ENCODE results near the gene ZCCHC4.

The ZCCHC4 gene

DNA sequence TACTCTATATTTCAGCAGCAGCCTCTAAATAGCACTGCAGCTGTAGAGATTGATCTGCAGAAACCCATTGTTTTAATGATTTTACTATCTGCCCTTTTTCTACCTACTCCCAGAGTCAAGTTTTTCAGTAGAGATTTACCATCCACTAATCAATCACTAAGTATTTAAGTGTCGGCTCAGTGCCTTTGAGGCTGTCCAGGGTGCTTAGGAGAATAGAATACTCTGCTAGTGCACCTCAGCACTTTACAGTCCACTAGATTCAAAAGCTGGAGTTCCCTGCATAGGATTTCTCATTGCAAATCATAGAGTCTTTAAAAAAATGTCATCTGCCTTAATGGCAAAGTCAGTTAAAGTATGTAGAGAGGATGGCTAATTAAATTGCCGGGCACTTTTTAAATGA lies 34.9 kb downstream of the ZCCHC4 start:
- Histone ChIP-seq H3K4me3 (ENCODE audit: severe bottlenecking) (no peak overlapping the region), H3K27ac (ENCODE audit: poor library complexity, severe bottlenecking) (no peak overlapping the region), H3K4me1 (ENCODE audit: insufficient read depth, poor library complexity, severe bottlenecking) (peaks cover 9% of the 10 kb centered on the region), H3K9me3 (ENCODE audit: severe bottlenecking) (no peaks in the 10 kb centered on the region), H3K36me3 (ENCODE audit: low read depth) (peaks cover 14% of the 10 kb centered on the region), H3K27me3 (ENCODE audit: insufficient read depth, poor library complexity, severe bottlenecking) (no peaks in the 10 kb centered on the region)
- TF ChIP-seq, protein P1, sequence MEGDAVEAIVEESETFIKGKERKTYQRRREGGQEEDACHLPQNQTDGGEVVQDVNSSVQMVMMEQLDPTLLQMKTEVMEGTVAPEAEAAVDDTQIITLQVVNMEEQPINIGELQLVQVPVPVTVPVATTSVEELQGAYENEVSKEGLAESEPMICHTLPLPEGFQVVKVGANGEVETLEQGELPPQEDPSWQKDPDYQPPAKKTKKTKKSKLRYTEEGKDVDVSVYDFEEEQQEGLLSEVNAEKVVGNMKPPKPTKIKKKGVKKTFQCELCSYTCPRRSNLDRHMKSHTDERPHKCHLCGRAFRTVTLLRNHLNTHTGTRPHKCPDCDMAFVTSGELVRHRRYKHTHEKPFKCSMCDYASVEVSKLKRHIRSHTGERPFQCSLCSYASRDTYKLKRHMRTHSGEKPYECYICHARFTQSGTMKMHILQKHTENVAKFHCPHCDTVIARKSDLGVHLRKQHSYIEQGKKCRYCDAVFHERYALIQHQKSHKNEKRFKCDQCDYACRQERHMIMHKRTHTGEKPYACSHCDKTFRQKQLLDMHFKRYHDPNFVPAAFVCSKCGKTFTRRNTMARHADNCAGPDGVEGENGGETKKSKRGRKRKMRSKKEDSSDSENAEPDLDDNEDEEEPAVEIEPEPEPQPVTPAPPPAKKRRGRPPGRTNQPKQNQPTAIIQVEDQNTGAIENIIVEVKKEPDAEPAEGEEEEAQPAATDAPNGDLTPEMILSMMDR (IDR thresholded peaks at IDR 0.05; ENCODE audit: poor library complexity, severe bottlenecking) = no peak
- no peak for DNase-seq (ENCODE audit: low spot score)
- no peak for ATAC-seq (ENCODE audit: low read depth)

DNA sequence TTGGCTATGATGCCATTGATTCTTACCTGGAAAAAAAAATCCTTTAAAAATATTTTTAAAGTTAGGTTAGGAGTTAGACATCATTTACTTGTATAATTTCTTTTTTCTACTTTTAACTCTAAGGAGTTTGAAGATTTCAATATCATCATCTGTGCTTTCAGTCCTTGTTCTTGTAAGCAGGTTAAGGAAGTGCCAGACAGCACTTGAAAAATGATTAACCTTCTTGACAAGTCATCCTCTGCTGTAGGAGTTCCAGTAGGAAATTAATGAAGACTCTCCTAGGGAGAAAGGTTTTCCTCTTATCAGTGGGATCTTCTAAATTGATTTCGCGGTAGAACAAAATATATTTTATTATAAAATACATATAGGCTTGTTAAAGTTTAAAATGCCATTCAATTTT lies 35.4 kb downstream of the ZCCHC4 start:
- peaks cover 9% of the 10 kb centered on the region for H3K4me1 ChIP-seq (ENCODE audit: insufficient read depth, poor library complexity, severe bottlenecking)
- no peak for DNase-seq (ENCODE audit: low spot score)
- TF ChIP-seq, protein P1 (IDR thresholded peaks at IDR 0.05; ENCODE audit: poor library complexity, severe bottlenecking) = no peak
- peaks cover 18% of the 10 kb centered on the region for H3K36me3 ChIP-seq (ENCODE audit: low read depth)
- no peak overlapping the region for H3K27ac ChIP-seq (ENCODE audit: poor library complexity, severe bottlenecking)
- H3K27me3 ChIP-seq (ENCODE audit: insufficient read depth, poor library complexity, severe bottlenecking) = no peaks in the 10 kb centered on the region
- no peak for ATAC-seq (ENCODE audit: low read depth)
- H3K9me3 ChIP-seq (ENCODE audit: severe bottlenecking) = no peaks in the 10 kb centered on the region
- no peak overlapping the region for H3K4me3 ChIP-seq (ENCODE audit: severe bottlenecking)

DNA sequence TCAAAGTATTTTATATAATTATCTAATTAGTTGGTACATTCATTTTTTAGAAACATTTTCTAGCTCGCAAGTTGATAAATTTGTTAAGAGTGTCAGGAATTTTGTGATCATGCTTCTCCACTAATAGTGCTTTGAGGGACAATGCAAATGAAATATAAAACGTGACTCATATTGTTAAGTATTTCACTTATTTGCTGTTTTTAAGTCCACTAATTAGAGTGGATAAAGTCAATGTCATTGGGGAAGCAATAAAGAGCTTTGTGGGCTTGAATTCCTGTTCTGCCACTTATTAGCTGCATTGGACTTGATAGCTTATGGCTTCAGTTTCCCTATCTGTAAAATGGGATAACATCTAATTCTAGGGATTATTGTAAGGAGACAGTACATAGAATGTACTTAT lies 38.0 kb downstream of the ZCCHC4 start:
- ATAC-seq (ENCODE audit: low read depth) (no peak), DNase-seq (ENCODE audit: low spot score) (no peak)
- Histone ChIP-seq H3K9me3 (ENCODE audit: severe bottlenecking) (no peaks in the 10 kb centered on the region), H3K36me3 (ENCODE audit: low read depth) (peaks cover 21% of the 10 kb centered on the region), H3K27me3 (ENCODE audit: insufficient read depth, poor library complexity, severe bottlenecking) (no peaks in the 10 kb centered on the region), H3K27ac (ENCODE audit: poor library complexity, severe bottlenecking) (no peak overlapping the region), H3K4me1 (ENCODE audit: insufficient read depth, poor library complexity, severe bottlenecking) (peaks cover 9% of the 10 kb centered on the region), H3K4me3 (ENCODE audit: severe bottlenecking) (no peak overlapping the region)
- TF ChIP-seq, protein P1 (IDR thresholded peaks at IDR 0.05; ENCODE audit: poor library complexity, severe bottlenecking) = no peak

DNA sequence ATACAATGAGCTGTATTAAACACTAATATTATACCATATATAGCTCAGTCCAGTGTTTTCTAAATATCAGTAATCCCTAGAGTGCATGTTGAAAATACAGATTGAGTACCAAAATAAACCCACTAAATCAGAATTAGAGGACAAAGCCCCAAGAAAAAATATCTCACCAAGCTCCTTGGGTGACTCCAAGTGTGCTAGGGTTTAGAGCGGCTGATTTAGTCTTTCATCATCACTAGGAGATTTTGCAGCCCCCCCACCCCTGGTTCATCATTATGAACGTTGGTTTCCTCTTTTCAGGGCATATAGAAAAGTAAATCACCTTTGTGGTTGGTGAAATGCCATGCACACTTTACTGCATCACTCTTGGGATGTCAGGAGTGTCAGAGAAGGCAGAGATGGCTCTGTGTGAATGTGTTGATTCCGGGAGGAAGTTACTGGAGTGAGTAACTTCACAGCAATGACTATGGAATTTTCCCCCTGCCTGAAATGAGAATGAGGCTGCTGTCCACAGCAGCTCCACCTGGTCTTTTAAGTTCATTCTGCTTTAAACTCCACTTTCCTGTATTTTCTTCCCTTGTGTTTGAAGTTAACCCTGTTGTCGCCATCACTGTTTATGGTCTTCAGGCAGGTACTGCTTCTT lies 39.3 kb downstream of the ZCCHC4 start:
- Histone ChIP-seq H3K4me1 (ENCODE audit: insufficient read depth, poor library complexity, severe bottlenecking) (peaks cover 9% of the 10 kb centered on the region), H3K27ac (ENCODE audit: poor library complexity, severe bottlenecking) (peak overlapping the region; percentile 1), H3K36me3 (ENCODE audit: low read depth) (peaks cover 21% of the 10 kb centered on the region), H3K27me3 (ENCODE audit: insufficient read depth, poor library complexity, severe bottlenecking) (no peaks in the 10 kb centered on the region), H3K9me3 (ENCODE audit: severe bottlenecking) (no peaks in the 10 kb centered on the region), H3K4me3 (ENCODE audit: severe bottlenecking) (no peak overlapping the region)
- DNase-seq (ENCODE audit: low spot score) (no peak), ATAC-seq (ENCODE audit: low read depth) (peak; percentile 88)
- TF ChIP-seq, protein P1 (IDR thresholded peaks at IDR 0.05; ENCODE audit: poor library complexity, severe bottlenecking) = no peak

DNA sequence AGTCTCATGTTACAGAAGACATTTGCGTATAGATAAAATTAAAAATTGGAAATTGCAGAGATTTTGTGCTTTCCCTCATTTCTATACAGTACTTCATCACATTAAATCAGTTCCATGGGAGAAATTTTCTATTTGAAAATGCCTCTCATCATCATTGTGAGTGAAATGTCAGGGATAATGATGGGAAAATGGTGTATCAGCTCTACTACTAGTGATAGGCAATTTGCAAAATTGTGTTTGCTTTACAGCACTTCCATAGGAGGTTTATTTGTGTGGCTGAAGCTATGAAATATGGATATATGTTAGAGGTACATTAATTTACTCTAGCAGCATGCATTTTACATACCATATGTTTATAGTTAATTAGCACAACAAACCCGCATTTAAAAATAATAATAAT lies 43.5 kb downstream of the ZCCHC4 start:
- TF ChIP-seq, protein P1 (IDR thresholded peaks at IDR 0.05; ENCODE audit: poor library complexity, severe bottlenecking) = no peak
- peaks cover 9% of the 10 kb centered on the region for H3K4me1 ChIP-seq (ENCODE audit: insufficient read depth, poor library complexity, severe bottlenecking)
- DNase-seq (ENCODE audit: low spot score) = no peak
- H3K9me3 ChIP-seq (ENCODE audit: severe bottlenecking) = no peaks in the 10 kb centered on the region
- H3K4me3 ChIP-seq (ENCODE audit: severe bottlenecking) = no peak overlapping the region
- H3K27me3 ChIP-seq (ENCODE audit: insufficient read depth, poor library complexity, severe bottlenecking) = no peaks in the 10 kb centered on the region
- H3K36me3 ChIP-seq (ENCODE audit: low read depth) = peaks cover 15% of the 10 kb centered on the region
- ATAC-seq (ENCODE audit: low read depth) = no peak
- H3K27ac ChIP-seq (ENCODE audit: poor library complexity, severe bottlenecking) = no peak overlapping the region

Measured in RWPE2 (cell line).